NB4 (cell line): ENCODE results near the gene ITPR2.

Experiments
- POLR2A ChIP-seq: IDR thresholded peaks from 2 replicates; pipeline ENCODE4 v1.6.1; 2011; ENCODE audit warnings: mild to moderate bottlenecking; ENCODE audit not compliant: insufficient read length; ENCODE audit errors: extremely low read depth
- TF ChIP-seq, protein P1 (sequence below): IDR thresholded peaks from one replicate; pipeline ENCODE4 v1.5.1; 2012; ENCODE audit warnings: low read depth, low read length

DNA sequence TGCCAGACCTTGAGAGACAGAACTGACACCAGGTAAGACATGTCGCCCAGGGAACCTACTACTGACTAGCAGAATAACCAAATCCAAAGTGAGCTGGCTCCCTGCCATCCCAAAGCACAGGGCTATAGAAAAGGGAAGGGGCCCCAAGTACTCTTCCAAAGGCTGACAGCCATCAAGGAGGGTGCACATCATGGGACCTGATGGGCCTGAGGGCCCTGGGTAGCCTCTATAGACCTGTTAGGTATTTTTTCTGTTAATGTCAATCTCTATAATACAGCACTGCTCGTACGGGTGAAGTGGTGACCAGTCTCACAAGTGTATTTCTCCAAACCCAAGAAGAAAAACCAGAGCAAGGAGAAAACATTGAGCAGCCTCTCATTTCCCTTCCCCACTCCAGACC is 171.6 kb downstream of the ITPR2 start:
- TF ChIP-seq POLR2A: no peak
- TF ChIP-seq, protein P1, sequence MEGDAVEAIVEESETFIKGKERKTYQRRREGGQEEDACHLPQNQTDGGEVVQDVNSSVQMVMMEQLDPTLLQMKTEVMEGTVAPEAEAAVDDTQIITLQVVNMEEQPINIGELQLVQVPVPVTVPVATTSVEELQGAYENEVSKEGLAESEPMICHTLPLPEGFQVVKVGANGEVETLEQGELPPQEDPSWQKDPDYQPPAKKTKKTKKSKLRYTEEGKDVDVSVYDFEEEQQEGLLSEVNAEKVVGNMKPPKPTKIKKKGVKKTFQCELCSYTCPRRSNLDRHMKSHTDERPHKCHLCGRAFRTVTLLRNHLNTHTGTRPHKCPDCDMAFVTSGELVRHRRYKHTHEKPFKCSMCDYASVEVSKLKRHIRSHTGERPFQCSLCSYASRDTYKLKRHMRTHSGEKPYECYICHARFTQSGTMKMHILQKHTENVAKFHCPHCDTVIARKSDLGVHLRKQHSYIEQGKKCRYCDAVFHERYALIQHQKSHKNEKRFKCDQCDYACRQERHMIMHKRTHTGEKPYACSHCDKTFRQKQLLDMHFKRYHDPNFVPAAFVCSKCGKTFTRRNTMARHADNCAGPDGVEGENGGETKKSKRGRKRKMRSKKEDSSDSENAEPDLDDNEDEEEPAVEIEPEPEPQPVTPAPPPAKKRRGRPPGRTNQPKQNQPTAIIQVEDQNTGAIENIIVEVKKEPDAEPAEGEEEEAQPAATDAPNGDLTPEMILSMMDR: no peak
